HEK293 (cell line): ENCODE data around the gene PELI3.

Experiments used
- CTCF ChIA-PET: fragments of 350-600 bp; formaldehyde crosslinking; extraction: SDS; loops from one replicate; lab custom pipeline; 2021; ENCODE audit warnings: antibody characterized with exemption; lab: Yijun Ruan, JAX
- POLR2A ChIA-PET: fragments of 300-600 bp; formaldehyde crosslinking; extraction: SDS; loops from one replicate; lab custom pipeline; 2020; ENCODE audit warnings: antibody characterized with exemption, inconsistent platforms; lab: Yijun Ruan, JAX
- H3K27ac ChIP-seq: fragments of 200-500 bp; sonication (Bioruptor generic); 2 replicates; pipeline ENCODE4 v1.5.1; 2014; ENCODE audit warnings: low read depth, low read length, control low read depth, inconsistent platforms; ENCODE audit errors: extremely low read depth
- H3K36me3 ChIP-seq, 2 experiments: fragments of 200-500 bp in 1 of 2; sonication (Bioruptor generic) in 1 of 2; 1 replicate in 1 of 2; 2 replicates in 1 of 2; pipeline ENCODE4 v1.5.1; 2014 to 2017; ENCODE audit warnings: inconsistent platforms in 2 of 2, low read length in 2 of 2; ENCODE audit not compliant: control insufficient read depth in 2 of 2, insufficient read depth in 1 of 2
- H3K4me1 ChIP-seq: fragments of 200-500 bp; sonication (Bioruptor generic); 2 replicates; pipeline ENCODE4 v1.5.1; 2014; ENCODE audit warnings: mild to moderate bottlenecking, low read length, inconsistent platforms; ENCODE audit not compliant: control insufficient read depth, insufficient read depth
- H3K4me3 ChIP-seq: 2 replicates; pipeline ENCODE4 v1.5.1; 2011; ENCODE audit warnings: low read depth, mild to moderate bottlenecking, control low read depth, low read length, moderate library complexity
- H3K9me3 ChIP-seq: fragments of 200-500 bp; sonication (Bioruptor generic); 2 replicates; pipeline ENCODE4 v1.5.1; 2014; ENCODE audit warnings: low read depth, low read length, inconsistent platforms; ENCODE audit not compliant: control insufficient read depth, insufficient read depth
- KLF7 ChIP-seq: fragments of 450-650 bp; formaldehyde crosslinking; IDR thresholded peaks from 2 replicates; pipeline ENCODE4 v1.5.1; 2016; ENCODE audit warnings: missing biosample characterization, missing genetic modification characterization, borderline replicate concordance
- KLF9 ChIP-seq: fragments of 450-650 bp; formaldehyde crosslinking; IDR thresholded peaks from 2 replicates; pipeline ENCODE4 v1.5.1; 2016; ENCODE audit warnings: missing biosample characterization, missing genetic modification characterization, low read depth
- OSR2 ChIP-seq: fragments of 450-650 bp; formaldehyde crosslinking; IDR thresholded peaks from 2 replicates; pipeline ENCODE4 v1.5.1; 2016; ENCODE audit warnings: missing biosample characterization, missing genetic modification characterization
- RBAK ChIP-seq: fragments of 450-650 bp; formaldehyde crosslinking; IDR thresholded peaks from 2 replicates; pipeline ENCODE4 v1.5.1; 2016; ENCODE audit warnings: missing biosample characterization, missing genetic modification characterization
- SALL2 ChIP-seq: fragments of 450-650 bp; formaldehyde crosslinking; IDR thresholded peaks from 2 replicates; pipeline ENCODE4 v1.5.0; 2017; ENCODE audit warnings: missing biosample characterization, mild to moderate bottlenecking, missing genetic modification characterization, borderline replicate concordance
- ZBTB21 ChIP-seq: fragments of 450-650 bp; formaldehyde crosslinking; IDR thresholded peaks from 2 replicates; pipeline ENCODE4 v1.5.1; 2017; ENCODE audit warnings: missing biosample characterization, missing genetic modification characterization
- ZFP41 ChIP-seq: fragments of 450-650 bp; formaldehyde crosslinking; IDR thresholded peaks from 2 replicates; pipeline ENCODE4 v1.5.1; 2016; ENCODE audit warnings: missing biosample characterization, missing genetic modification characterization, borderline replicate concordance
- ZNF148 ChIP-seq: fragments of 450-650 bp; formaldehyde crosslinking; IDR thresholded peaks from 2 replicates; pipeline ENCODE4 v1.5.0; 2017; ENCODE audit warnings: missing biosample characterization, missing genetic modification characterization, borderline replicate concordance
- ZNF223 ChIP-seq: fragments of 450-650 bp; formaldehyde crosslinking; IDR thresholded peaks from 2 replicates; pipeline ENCODE4 v1.5.1; 2016; ENCODE audit warnings: missing biosample characterization, missing genetic modification characterization
- ZNF274 ChIP-seq, 2 experiments: fragments of 200-500 bp in 1 of 2; fragments of 450-650 bp in 1 of 2; sonication (Bioruptor generic) in 1 of 2; formaldehyde crosslinking in 1 of 2; IDR thresholded peaks; 2 replicates each; pipeline versions ENCODE4 v1.5.1 to v1.6.1; 2014 to 2016; ENCODE audit warnings: borderline replicate concordance in 1 of 2, inconsistent platforms in 1 of 2, low read length in 1 of 2, missing biosample characterization in 1 of 2, missing genetic modification characterization in 1 of 2
- ZNF292 ChIP-seq: fragments of 450-650 bp; formaldehyde crosslinking; IDR thresholded peaks from 2 replicates; pipeline ENCODE4 v1.5.1; 2016; ENCODE audit warnings: low read depth, missing biosample characterization, missing genetic modification characterization, borderline replicate concordance
- ZNF324 ChIP-seq: fragments of 450-650 bp; formaldehyde crosslinking; IDR thresholded peaks from 2 replicates; pipeline ENCODE4 v1.5.1; 2016; ENCODE audit warnings: missing biosample characterization, missing genetic modification characterization
- ZNF350 ChIP-seq: fragments of 450-650 bp; formaldehyde crosslinking; IDR thresholded peaks from 2 replicates; pipeline ENCODE4 v1.5.0; 2017; ENCODE audit warnings: missing biosample characterization, mild to moderate bottlenecking, missing genetic modification characterization
- ZNF398 ChIP-seq: fragments of 450-650 bp; formaldehyde crosslinking; IDR thresholded peaks from 2 replicates; pipeline ENCODE4 v1.5.1; 2017; ENCODE audit warnings: missing biosample characterization, missing genetic modification characterization
- ZNF529 ChIP-seq: fragments of 450-650 bp; formaldehyde crosslinking; IDR thresholded peaks from 2 replicates; pipeline ENCODE4 v1.5.1; 2017; ENCODE audit warnings: missing genetic modification characterization, missing biosample characterization; ENCODE audit not compliant: insufficient replicate concordance
- ZNF548 ChIP-seq: fragments of 450-650 bp; formaldehyde crosslinking; IDR thresholded peaks from 2 replicates; pipeline ENCODE4 v1.5.1; 2016; ENCODE audit warnings: missing biosample characterization, missing genetic modification characterization
- ZNF560 ChIP-seq: fragments of 450-650 bp; formaldehyde crosslinking; IDR thresholded peaks from 2 replicates; pipeline ENCODE4 v1.5.1; 2017; ENCODE audit warnings: missing biosample characterization, missing genetic modification characterization, borderline replicate concordance
- ZNF571 ChIP-seq: fragments of 450-650 bp; formaldehyde crosslinking; IDR thresholded peaks from 2 replicates; pipeline ENCODE4 v1.5.0; 2017; ENCODE audit warnings: missing biosample characterization, missing genetic modification characterization
- ZNF580 ChIP-seq: fragments of 450-650 bp; formaldehyde crosslinking; IDR thresholded peaks from 2 replicates; pipeline ENCODE4 v1.5.1; 2016; ENCODE audit warnings: missing biosample characterization, missing genetic modification characterization
- ZNF629 ChIP-seq: fragments of 450-650 bp; formaldehyde crosslinking; IDR thresholded peaks from 2 replicates; pipeline ENCODE4 v1.5.1; 2017; ENCODE audit warnings: missing biosample characterization, missing genetic modification characterization
- ZNF664 ChIP-seq: fragments of 450-650 bp; formaldehyde crosslinking; IDR thresholded peaks from 2 replicates; pipeline ENCODE4 v1.5.1; 2016; ENCODE audit warnings: missing biosample characterization, missing genetic modification characterization
- ZNF747 ChIP-seq: fragments of 450-650 bp; formaldehyde crosslinking; IDR thresholded peaks from 2 replicates; pipeline ENCODE4 v1.5.1; 2016; ENCODE audit warnings: missing biosample characterization, missing genetic modification characterization
- ZNF776 ChIP-seq: fragments of 450-650 bp; formaldehyde crosslinking; IDR thresholded peaks from 2 replicates; pipeline ENCODE4 v1.5.0; 2017; ENCODE audit warnings: missing biosample characterization, missing genetic modification characterization, borderline replicate concordance
- ZSCAN23 ChIP-seq: fragments of 450-650 bp; formaldehyde crosslinking; IDR thresholded peaks from 2 replicates; pipeline ENCODE4 v1.5.1; 2016; ENCODE audit warnings: missing biosample characterization, missing genetic modification characterization
- ZSCAN4 ChIP-seq: fragments of 450-650 bp; formaldehyde crosslinking; IDR thresholded peaks from 2 replicates; pipeline ENCODE4 v1.5.1; 2017; ENCODE audit warnings: missing biosample characterization, missing genetic modification characterization

Gene PELI3

GRCh38 chr11:66419825-66420224, 46.9 kb upstream of the PELI3 start (continued):
- TF ChIP-seq ZNF148 (no peak), ZNF664 (no peak)

- ChIA-PET POLR2A (interaction anchor here (0.6 to 1.7 kb wide), 9 partner anchors 11 to 258 kb away, joined by 3 to 10 read pairs (median 5); partner anchors contain the start of genes DPP3, MRPL11, PELI3 and YIF1A), CTCF (interaction anchor here (0.8 to 3.3 kb wide), 8 partner anchors 9 to 520 kb away, joined by 3 to 25 read pairs (median 6); partner anchors contain the start of gene MRPL11)
- Histone ChIP-seq H3K4me3 (no peak within 1 kb of the TSS), H3K4me1 (no peaks in the 10 kb centered on the region), H3K27ac (no peak within 1 kb of the TSS), H3K36me3 (no peaks in the 10 kb centered on the region), H3K9me3 (no peaks in the 10 kb centered on the region)
- peak; percentile 60; the same call in 1 of the 2 replicates for TF ChIP-seq ZBTB21 (tag by site-specific recombination)
- no peak for TF ChIP-seq ZNF776 (tag by site-specific recombination)
- TF ChIP-seq KLF7 (tag by site-specific recombination) = no peak
- peak; percentile 77 for TF ChIP-seq ZNF629 (tag by site-specific recombination)
- TF ChIP-seq ZNF529 (tag by site-specific recombination) = no peak
- no peak for TF ChIP-seq ZNF274 (IDR thresholded peaks at IDR 0.05; ENCODE audit: low read length)
- no peak for TF ChIP-seq ZNF274 (tag by site-specific recombination; IDR thresholded peaks at IDR 0.05; ENCODE audit: borderline replicate concordance)
- TF ChIP-seq ZNF580 (tag by site-specific recombination) = no peak
- no peak for TF ChIP-seq ZSCAN23 (tag by site-specific recombination)
- TF ChIP-seq ZNF398 = peak; percentile 81
- no peak for TF ChIP-seq ZNF350 (tag by site-specific recombination)
These were observed 45.8 kb upstream of the PELI3 start, which contains the start of gene NPAS4 for GRCh38 chr11:66420671-66421476. Gene NPAS4, plus strand, starts transcription at chr11:66421035. Its CDS starts 145 bp downstream, at chr11:66421180.

- no peaks in the 10 kb centered on the region for H3K4me1 ChIP-seq
- CTCF ChIA-PET = interaction anchor here (0.5 to 3.3 kb wide), 11 partner anchors 8 to 519 kb away, joined by 3 to 25 read pairs (median 4); partner anchors contain the start of gene MRPL11
- no peak overlapping the region for H3K4me3 ChIP-seq
- no peaks in the 10 kb centered on the region for H3K36me3 ChIP-seq
- no peak overlapping the region for H3K27ac ChIP-seq
- POLR2A ChIA-PET = interaction anchor here (0.5 to 1.7 kb wide), 10 partner anchors 10 to 415 kb away, joined by 3 to 10 read pairs (median 4); partner anchors contain the start of genes DPP3, MRPL11, PELI3 and YIF1A
- H3K9me3 ChIP-seq = no peaks in the 10 kb centered on the region
- no peak for TF ChIP-seq RBAK (tag by site-specific recombination)
- no peak for TF ChIP-seq ZNF747
- TF ChIP-seq ZNF560 = no peak
- no peak for TF ChIP-seq OSR2 (tag by site-specific recombination)
- no peak for TF ChIP-seq ZNF571
- peak; percentile 80 for TF ChIP-seq ZNF324
- no peak for TF ChIP-seq SALL2 (tag by site-specific recombination)
- TF ChIP-seq ZNF223 (tag by site-specific recombination) = no peak
- TF ChIP-seq ZFP41 = no peak
- peak; percentile 21; the same call in 1 of the 2 replicates for TF ChIP-seq KLF9 (tag by site-specific recombination)
- TF ChIP-seq ZNF292 (tag by site-specific recombination) = no peak
- no peak for TF ChIP-seq ZSCAN4 (tag by site-specific recombination)
- TF ChIP-seq ZNF548 = no peak
These were observed 45.1 kb upstream of the PELI3 start for GRCh38 chr11:66421492-66422205.
